Kidney (tissue), 14 donors: ENCODE measurements around the gene NCEH1. TPM values are rescaled to one million over a fixed set of nuclear protein-coding genes. Genes with fewer than 3 reads are reported as not detected.

Experiments
- DNase-seq, 5 donors: peaks; one replicate each; pipeline ENCODE4 v3.0.0-alpha.2; 2013 to 2020
- FAIRE-seq: peaks from 2 replicates; lab custom pipeline; 2012; peaks lifted over from hg19 to GRCh38; lab: Jason Lieb, UNC
- H3K27ac ChIP-seq, 2 donors: one replicate each; pipeline ENCODE4 v1.7.0; 2013; ENCODE audit warnings: low read depth in 2 of 2, low read length in 2 of 2, inconsistent platforms in 1 of 2
- H3K27me3 ChIP-seq: one replicate; pipeline ENCODE4 v1.7.1; 2013; ENCODE audit warnings: low read length, inconsistent platforms; ENCODE audit not compliant: control insufficient read depth, insufficient read depth
- H3K36me3 ChIP-seq, 3 donors: one replicate each; pipeline versions ENCODE4 v1.7.0 to v1.7.1; 2013; ENCODE audit warnings: low read length in 3 of 3, control low read depth in 1 of 3, inconsistent platforms in 1 of 3; ENCODE audit not compliant: insufficient read depth in 3 of 3, control insufficient read depth in 2 of 3
- H3K4me1 ChIP-seq, 3 donors: one replicate each; pipeline versions ENCODE4 v1.7.0 to v1.7.1; 2013; ENCODE audit warnings: low read length in 3 of 3, inconsistent platforms in 1 of 3, low read depth in 1 of 3; ENCODE audit not compliant: control insufficient read depth in 2 of 3, insufficient read depth in 2 of 3
- H3K4me3 ChIP-seq, 3 donors: one replicate each; pipeline versions ENCODE4 v1.7.0 to v1.8.1; 2013; ENCODE audit warnings: low read length in 3 of 3, control low read depth in 1 of 3, inconsistent platforms in 1 of 3
- H3K9ac ChIP-seq, 3 donors: one replicate each; pipeline versions ENCODE4 v1.7.0 to v1.7.1; 2013; ENCODE audit warnings: low read length in 3 of 3, control low read depth in 1 of 3, inconsistent platforms in 1 of 3
- H3K9me3 ChIP-seq, 3 donors: one replicate each; pipeline versions ENCODE4 v1.7.0 to v1.7.1; 2013; ENCODE audit warnings: low read length in 3 of 3, control low read depth in 1 of 3, inconsistent platforms in 1 of 3; ENCODE audit not compliant: control insufficient read depth in 2 of 3, insufficient read depth in 1 of 3
- intact Hi-C: fragments of 100-400 bp; cut with DNase I; formaldehyde crosslinking; loops from one replicate; pipeline ENCODE4 v1.11.1; 2022
- polyA plus RNA-seq: library from polyadenylated mRNA; stranded (reverse); fragments of 350-450 nt; fragmentation: Illumina TruSeq; extraction: RNeasy Lipid Tissue Mini Kit (QIAGEN cat#74804); gene quantifications from one replicate; pipeline ENCODE4 v1.2.3, GENCODE V29; 2014; ENCODE audit warnings: low read depth, low replicate concordance; ENCODE audit not compliant: insufficient read depth
- total RNA-seq: library from RNA; stranded (reverse); fragmentation: NEBNext Ultra II Directional; extraction: Animal tissue kit (Norgen Biotek cat#: 25700); gene quantifications from one replicate; pipeline ENCODE4 v1.2.1, GENCODE V29; 2021
- TF ChIP-seq, protein P1 (sequence below): IDR thresholded peaks from 3 replicates; pipeline ENCODE4 v1.5.1; 2012; ENCODE audit warnings: mild to moderate bottlenecking, moderate library complexity, borderline replicate concordance; ENCODE audit not compliant: insufficient read depth; ENCODE audit errors: extremely low read depth
- donor health status: control.
- donor health status: control.
- donor health status: control.
- donor health status: control.
- donor health status: control.
- donor health status: DM: yes; HTN: yes; CAD: no.
- donor health status: Normal renal cell carcinoma (clear cell type).

The NCEH1 gene
- total and polyA plus RNA-seq, 2 donors from 2014 or later, result 6.7 to 43.6 TPM

DNA sequence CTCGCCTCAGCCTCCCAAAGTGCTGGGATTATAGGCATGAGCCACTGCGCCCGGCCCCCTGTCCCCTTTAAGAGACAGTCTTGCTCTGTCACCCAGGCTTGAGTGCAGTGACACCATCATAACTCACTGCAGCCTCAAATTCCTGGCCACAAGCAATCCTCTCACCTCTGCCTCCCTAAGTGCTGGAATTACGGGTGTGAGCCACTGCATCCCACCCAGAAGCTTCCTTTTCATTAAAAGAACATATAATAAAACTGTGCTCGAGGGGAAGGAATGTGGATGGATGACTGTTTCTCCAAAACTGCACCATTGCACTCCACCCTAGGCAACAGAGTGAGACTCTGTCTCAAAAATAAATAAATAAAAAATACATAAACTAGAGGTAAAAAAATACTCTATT is 70.1 kb downstream of the NCEH1 start:
- Histone ChIP-seq H3K9me3 (no peaks in the 10 kb centered on the region), H3K4me1 (no peaks in the 10 kb centered on the region), H3K36me3 (peaks cover 0 to 19% (median 5%) of the 10 kb centered on the region in 3 donors), H3K27ac (no peak overlapping the region), H3K27me3 (no peaks in the 10 kb centered on the region), H3K4me3 (no peak overlapping the region), H3K9ac (no peak overlapping the region)
- TF ChIP-seq, protein P1, sequence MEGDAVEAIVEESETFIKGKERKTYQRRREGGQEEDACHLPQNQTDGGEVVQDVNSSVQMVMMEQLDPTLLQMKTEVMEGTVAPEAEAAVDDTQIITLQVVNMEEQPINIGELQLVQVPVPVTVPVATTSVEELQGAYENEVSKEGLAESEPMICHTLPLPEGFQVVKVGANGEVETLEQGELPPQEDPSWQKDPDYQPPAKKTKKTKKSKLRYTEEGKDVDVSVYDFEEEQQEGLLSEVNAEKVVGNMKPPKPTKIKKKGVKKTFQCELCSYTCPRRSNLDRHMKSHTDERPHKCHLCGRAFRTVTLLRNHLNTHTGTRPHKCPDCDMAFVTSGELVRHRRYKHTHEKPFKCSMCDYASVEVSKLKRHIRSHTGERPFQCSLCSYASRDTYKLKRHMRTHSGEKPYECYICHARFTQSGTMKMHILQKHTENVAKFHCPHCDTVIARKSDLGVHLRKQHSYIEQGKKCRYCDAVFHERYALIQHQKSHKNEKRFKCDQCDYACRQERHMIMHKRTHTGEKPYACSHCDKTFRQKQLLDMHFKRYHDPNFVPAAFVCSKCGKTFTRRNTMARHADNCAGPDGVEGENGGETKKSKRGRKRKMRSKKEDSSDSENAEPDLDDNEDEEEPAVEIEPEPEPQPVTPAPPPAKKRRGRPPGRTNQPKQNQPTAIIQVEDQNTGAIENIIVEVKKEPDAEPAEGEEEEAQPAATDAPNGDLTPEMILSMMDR, result no peak
- intact Hi-C loops, result no loop called here
- no peak for DNase-seq
- FAIRE-seq, result no peak

DNA sequence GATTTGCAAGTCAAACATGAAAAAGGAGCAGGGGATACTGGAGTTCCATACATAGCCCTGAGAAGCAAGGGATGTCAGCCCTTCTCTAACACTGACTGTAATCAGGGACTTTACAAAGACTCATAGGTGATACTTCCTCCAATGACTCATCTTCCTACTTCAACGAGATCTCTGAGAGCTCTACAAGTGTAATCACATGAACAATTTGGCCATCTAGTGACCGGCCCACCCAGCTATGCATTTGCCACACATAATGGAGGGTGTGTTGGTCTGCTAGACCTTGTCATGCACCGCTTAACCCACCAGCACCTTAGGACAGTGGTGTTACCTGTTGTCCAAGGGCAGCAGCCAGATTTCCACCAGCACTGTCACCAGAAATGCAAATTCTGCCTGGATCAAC is 75.3 kb downstream of the NCEH1 start:
- Histone ChIP-seq H3K9ac (no peak overlapping the region), H3K36me3 (peaks cover 0 to 14% (median 12%) of the 10 kb centered on the region in 3 donors), H3K27ac (no peak overlapping the region), H3K4me3 (no peak overlapping the region), H3K4me1 (no peaks in the 10 kb centered on the region), H3K27me3 (no peaks in the 10 kb centered on the region), H3K9me3 (no peaks in the 10 kb centered on the region)
- intact Hi-C loops, result no loop called here
- DNase-seq, result no peak
- TF ChIP-seq, protein P1, result no peak
- no peak for FAIRE-seq

DNA sequence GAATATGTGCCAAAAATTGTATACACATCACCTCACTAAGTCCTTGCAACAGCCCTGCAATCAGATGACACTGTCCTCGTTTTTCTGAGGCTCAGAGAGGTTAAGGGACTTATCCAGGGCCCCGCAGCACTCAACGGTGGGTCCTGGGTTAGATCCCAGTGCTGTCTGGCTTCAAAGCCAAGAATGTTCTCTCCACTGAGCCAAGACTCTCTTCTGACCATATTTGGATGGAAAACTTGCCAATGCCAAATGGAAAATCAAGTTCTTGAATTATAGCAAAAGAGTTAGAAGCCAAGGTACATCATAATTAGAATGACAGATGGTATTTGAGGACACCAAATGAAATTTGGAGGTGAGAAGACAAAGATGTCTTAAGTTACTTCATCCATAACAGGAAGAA is 75.9 kb downstream of the NCEH1 start:
- Histone ChIP-seq H3K36me3 (peaks cover 0 to 14% (median 12%) of the 10 kb centered on the region in 3 donors), H3K27ac (no peak overlapping the region), H3K4me3 (no peak overlapping the region), H3K9ac (no peak overlapping the region), H3K9me3 (no peaks in the 10 kb centered on the region), H3K27me3 (no peaks in the 10 kb centered on the region), H3K4me1 (no peaks in the 10 kb centered on the region)
- TF ChIP-seq, protein P1, result no peak
- DNase-seq, result no peak
- intact Hi-C loops, result no loop called here
- FAIRE-seq, result no peak

DNA sequence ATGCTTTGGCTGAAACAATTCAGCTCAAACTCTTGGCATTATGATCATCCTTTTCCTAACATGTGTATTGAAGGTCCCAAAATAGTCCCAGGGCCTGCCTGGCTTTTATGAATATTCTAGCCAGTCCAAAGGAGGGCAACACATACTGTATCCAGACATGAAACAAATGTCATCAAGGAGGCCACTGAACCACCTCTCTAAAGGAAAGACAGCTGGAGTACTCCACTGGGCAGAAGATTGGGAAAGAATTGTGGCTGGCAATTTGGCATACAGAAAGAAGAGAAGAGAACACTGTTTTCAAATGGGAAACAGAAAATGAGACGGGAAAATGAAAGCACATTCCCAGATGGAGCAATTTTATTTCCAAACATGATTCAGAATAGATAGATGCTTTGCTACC is 80.6 kb downstream of the NCEH1 start:
- DNase-seq, result no peak
- Histone ChIP-seq H3K9me3 (no peaks in the 10 kb centered on the region), H3K4me1 (no peaks in the 10 kb centered on the region), H3K36me3 (peaks cover 0 to 8% (median 7%) of the 10 kb centered on the region in 3 donors), H3K4me3 (no peak overlapping the region), H3K9ac (no peak overlapping the region), H3K27me3 (no peaks in the 10 kb centered on the region), H3K27ac (no peak overlapping the region)
- intact Hi-C loops, result no loop called here
- no peak for FAIRE-seq
- TF ChIP-seq, protein P1, result no peak
